Motor neuron (in vitro differentiated cells): ENCODE data around the gene EIF2B5. TPM values are rescaled to one million over a fixed set of nuclear protein-coding genes. Genes with fewer than 3 reads are reported as not detected.

ENCODE experiments used
- total RNA-seq, 8 experiments: library from RNA; unstranded; fragments of 300-600 nt; gene quantifications; 2 replicates each; pipeline versions ENCODE4 v1.2.3 to v1.2.4, GENCODE V29; 2022

Gene EIF2B5
- total RNA-seq, 8 experiments from 2014 or later: 24.7 to 60.9 (median 37.4) TPM

Other genes with a start within 250 kb of the EIF2B5 start
- gene ABCC5, start 117.5 kb upstream of the EIF2B5 start, total RNA-seq: 10 to 100 TPM; 25.7 to 93.7 (median 36.4) TPM
- gene HTR3D, start 103.6 kb upstream of the EIF2B5 start, total RNA-seq: not detected
- not detected for gene HTR3C, start 82.3 kb upstream of the EIF2B5 start, total RNA-seq
- gene HTR3E, start 38.3 kb upstream of the EIF2B5 start, total RNA-seq: under 1 TPM in 7 of 8 experiments, not detected in 1; 0.05 to 0.49 (median 0.25) TPM
- 10 to 100 TPM; 23.1 to 64.8 (median 34.6) TPM for gene DVL3, start 20.0 kb downstream of the EIF2B5 start, total RNA-seq
- 100 to 1,000 TPM; 218 to 443 (median 274) TPM for gene AP2M1, start 39.5 kb downstream of the EIF2B5 start, total RNA-seq
- gene ABCF3, start 50.8 kb downstream of the EIF2B5 start, total RNA-seq: 10 to 100 TPM; 21.6 to 67.9 (median 40.6) TPM
- 1 to 10 TPM in 5 of 8 experiments, under 1 TPM in 3; 0.36 to 3.3 (median 1.7) TPM for gene VWA5B2, start 94.2 kb downstream of the EIF2B5 start, total RNA-seq
- gene ALG3, start 113.6 kb downstream of the EIF2B5 start, total RNA-seq: 10 to 100 TPM; 19.9 to 65.3 (median 42.0) TPM
- gene EEF1AKMT4, start 114.3 kb downstream of the EIF2B5 start, total RNA-seq: 10 to 100 TPM in 2 of 8 experiments, 1 to 10 TPM in 6; 4.6 to 15.0 (median 8.0) TPM
- 10 to 100 TPM in 1 of 8 experiments, 1 to 10 TPM in 4, under 1 TPM in 1, not detected in 2; 0.31 to 16.2 (median 6.5) TPM for gene CAMK2N2, start 126.2 kb downstream of the EIF2B5 start, total RNA-seq
- 1 to 10 TPM in 1 of 8 experiments, under 1 TPM in 6, not detected in 1; 0.05 to 1.1 (median 0.46) TPM for gene ECE2, start 140.7 kb downstream of the EIF2B5 start, total RNA-seq
- gene PSMD2, start 163.9 kb downstream of the EIF2B5 start, total RNA-seq: 100 to 1,000 TPM; 130 to 248 (median 185) TPM
- gene EIF4G1, start 179.2 kb downstream of the EIF2B5 start, total RNA-seq: 100 to 1,000 TPM; 103 to 454 (median 182) TPM
- gene FAM131A, start 202.2 kb downstream of the EIF2B5 start, total RNA-seq: 10 to 100 TPM in 6 of 8 experiments, 1 to 10 TPM in 2; 7.1 to 46.1 (median 30.7) TPM
- 10 to 100 TPM in 5 of 8 experiments, 1 to 10 TPM in 3; 6.1 to 30.9 (median 13.1) TPM for gene CLCN2, start 226.2 kb downstream of the EIF2B5 start, total RNA-seq
- gene POLR2H, start 226.4 kb downstream of the EIF2B5 start, total RNA-seq: 100 to 1,000 TPM in 3 of 8 experiments, 10 to 100 TPM in 5; 61.7 to 120 (median 98.1) TPM
- 1 to 10 TPM in 2 of 8 experiments, under 1 TPM in 6; 0.22 to 1.4 (median 0.53) TPM for gene THPO, start 242.8 kb downstream of the EIF2B5 start, total RNA-seq
- gene CHRD, start 244.7 kb downstream of the EIF2B5 start, total RNA-seq: 10 to 100 TPM in 1 of 8 experiments, 1 to 10 TPM in 7; 1.1 to 17.5 (median 4.5) TPM